Stimulated activated CD8-positive, alpha-beta memory T cell treated with anti-CD3 and anti-CD28 coated beads, Interleukin-2, amount 100 ng/mL, for 48 hours (primary cell): ENCODE measurements around the gene TPCN2.

Experiments
- DNase-seq, 2 donors: peaks; one replicate each; pipeline ENCODE4 v3.0.0-alpha.2; 2020; ENCODE audit warnings: low read depth in 2 of 2

The TPCN2 gene

GRCh38 chr11:69111624-69112542, 63.2 kb downstream of the TPCN2 start:
- DNase-seq = no peak

GRCh38 chr11:69113226-69113625, 64.5 kb downstream of the TPCN2 start:
- DNase-seq = no peak

- no peak for DNase-seq
Measured at GRCh38 chr11:69113646-69114340, 65.1 kb downstream of the TPCN2 start.

- no peak for DNase-seq
Measured at GRCh38 chr11:69114362-69114761, 65.6 kb downstream of the TPCN2 start.

- DNase-seq = no peak
Measured at GRCh38 chr11:69114811-69115523, 66.2 kb downstream of the TPCN2 start.

GRCh38 chr11:69115586-69116560, 67.1 kb downstream of the TPCN2 start:
- no peak for DNase-seq

GRCh38 chr11:69116671-69117070, 67.9 kb downstream of the TPCN2 start:
- DNase-seq = no peak

- no peak for DNase-seq
Measured at GRCh38 chr11:69119190-69119589, 70.5 kb downstream of the TPCN2 start.

GRCh38 chr11:69120096-69120875, 71.6 kb downstream of the TPCN2 start:
- DNase-seq = no peak

- no peak for DNase-seq
Measured at GRCh38 chr11:69121021-69121420, 72.3 kb downstream of the TPCN2 start.

GRCh38 chr11:69121621-69122325, 73.0 kb downstream of the TPCN2 start:
- no peak for DNase-seq

GRCh38 chr11:69122326-69122629, 73.5 kb downstream of the TPCN2 start:
- no peak for DNase-seq

GRCh38 chr11:69122630-69123431, 74.1 kb downstream of the TPCN2 start:
- peak; percentile 65 to 73 for DNase-seq

- peak in 1 of 2 donors; percentile 5 for DNase-seq
Measured at GRCh38 chr11:69123593-69124545, 75.1 kb downstream of the TPCN2 start.

- no peak for DNase-seq
Measured at GRCh38 chr11:69125861-69126260, 77.1 kb downstream of the TPCN2 start.

- no peak for DNase-seq
Measured at GRCh38 chr11:69126286-69126685, 77.6 kb downstream of the TPCN2 start.

GRCh38 chr11:69127081-69127850, 78.5 kb downstream of the TPCN2 start:
- no peak for DNase-seq
